NCI-H1105 treated with DMSO at 0.1 percent for 48 hours (cell line): ENCODE results near the gene PCSK2.
"Not testable (repeated sequence)": the region's sequence is repeated elsewhere in the genome, so short reads cannot be mapped to it uniquely, and the experiment has no call there.

ENCODE experiments used
- DNase-seq: peaks from one replicate; lab custom pipeline; 2025; lab: John Stamatoyannopoulos, UW

The PCSK2 gene, protein sequence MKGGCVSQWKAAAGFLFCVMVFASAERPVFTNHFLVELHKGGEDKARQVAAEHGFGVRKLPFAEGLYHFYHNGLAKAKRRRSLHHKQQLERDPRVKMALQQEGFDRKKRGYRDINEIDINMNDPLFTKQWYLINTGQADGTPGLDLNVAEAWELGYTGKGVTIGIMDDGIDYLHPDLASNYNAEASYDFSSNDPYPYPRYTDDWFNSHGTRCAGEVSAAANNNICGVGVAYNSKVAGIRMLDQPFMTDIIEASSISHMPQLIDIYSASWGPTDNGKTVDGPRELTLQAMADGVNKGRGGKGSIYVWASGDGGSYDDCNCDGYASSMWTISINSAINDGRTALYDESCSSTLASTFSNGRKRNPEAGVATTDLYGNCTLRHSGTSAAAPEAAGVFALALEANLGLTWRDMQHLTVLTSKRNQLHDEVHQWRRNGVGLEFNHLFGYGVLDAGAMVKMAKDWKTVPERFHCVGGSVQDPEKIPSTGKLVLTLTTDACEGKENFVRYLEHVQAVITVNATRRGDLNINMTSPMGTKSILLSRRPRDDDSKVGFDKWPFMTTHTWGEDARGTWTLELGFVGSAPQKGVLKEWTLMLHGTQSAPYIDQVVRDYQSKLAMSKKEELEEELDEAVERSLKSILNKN

DNA sequence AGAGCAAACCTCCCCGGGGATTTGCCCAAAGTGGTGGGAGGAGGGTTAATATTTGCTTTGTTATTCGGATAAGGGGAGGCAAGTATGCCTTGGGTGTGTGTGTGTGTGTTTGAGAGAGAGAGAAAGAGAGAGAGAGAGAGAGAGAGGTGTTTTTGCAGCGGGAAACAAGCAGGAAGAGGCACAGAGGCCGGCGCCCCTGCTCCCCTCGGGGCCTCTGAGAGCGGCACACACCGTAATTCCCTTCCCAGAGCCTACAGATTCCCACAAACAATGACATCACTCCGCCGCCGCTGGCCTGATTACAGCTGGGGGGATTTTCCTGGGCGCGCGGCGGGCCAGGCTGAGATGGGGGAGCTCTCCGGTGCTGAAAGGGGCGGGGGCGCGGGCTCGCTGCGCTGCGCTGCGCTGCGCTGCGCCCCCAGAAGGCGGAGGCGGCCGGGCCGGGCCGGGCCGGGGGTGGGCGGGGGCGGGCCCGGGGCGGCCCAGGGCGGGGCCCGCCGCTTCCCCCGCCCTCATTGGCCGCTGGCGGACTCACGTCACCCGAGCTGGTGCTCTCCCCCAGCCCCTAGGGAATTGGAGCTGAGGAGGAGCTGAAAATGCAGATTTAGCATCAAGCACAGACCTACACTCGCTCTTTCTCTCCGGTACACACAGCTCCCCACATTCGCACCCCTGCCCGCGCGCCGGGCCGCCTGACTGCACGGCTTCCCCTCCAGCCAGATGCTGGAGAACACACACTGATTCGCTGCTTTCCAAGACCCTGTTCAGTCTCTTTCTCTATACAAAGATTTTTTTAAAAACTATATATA is at the start of gene PCSK2:
Gene PCSK2, plus strand, starts transcription at position 631 of the 809 bp plus-strand sequence. CDS start 266 bp downstream, outside the sequence.
- DNase-seq, result peak; percentile 96

DNA sequence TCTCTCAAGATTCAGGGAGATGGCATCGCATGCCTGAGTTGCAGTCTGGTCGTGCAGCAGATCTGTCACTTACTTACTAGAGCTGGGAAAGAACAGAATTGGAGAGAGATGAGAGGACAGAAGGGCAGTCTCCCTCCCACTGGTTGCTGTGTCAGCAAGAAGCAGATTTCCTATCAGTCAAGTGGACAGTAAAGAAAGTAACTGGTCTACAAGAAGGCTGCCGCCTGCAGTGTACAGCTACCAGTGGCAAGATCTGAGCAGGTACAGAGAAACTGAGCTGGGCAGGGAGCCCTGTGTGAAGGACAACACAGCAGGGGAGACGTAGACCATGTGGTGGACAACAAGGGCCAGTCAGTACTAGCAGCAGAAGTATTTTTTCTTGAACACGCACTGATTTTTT is 49.5 kb upstream of the PCSK2 start:
- DNase-seq, result no peak

DNA sequence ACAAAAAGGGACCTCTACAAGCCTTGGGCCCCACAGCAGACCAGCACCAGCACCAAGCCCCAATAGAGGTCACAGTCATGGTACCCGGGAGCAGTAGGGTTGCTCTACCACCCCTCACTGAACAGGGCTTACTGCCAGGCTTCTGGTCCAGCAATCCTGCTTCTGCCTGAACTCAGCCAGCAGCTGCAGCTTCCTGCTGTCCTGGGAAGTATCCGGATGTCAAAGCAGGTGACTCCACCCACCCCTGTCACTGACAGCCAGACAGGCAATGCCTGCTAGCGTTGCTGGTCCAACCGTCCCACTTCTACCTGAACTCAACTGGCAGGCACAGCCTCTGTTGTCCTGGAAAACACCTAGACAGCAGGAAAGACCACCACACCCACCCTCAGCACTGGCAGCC is 47.0 kb upstream of the PCSK2 start:
- DNase-seq, result no peak

DNA sequence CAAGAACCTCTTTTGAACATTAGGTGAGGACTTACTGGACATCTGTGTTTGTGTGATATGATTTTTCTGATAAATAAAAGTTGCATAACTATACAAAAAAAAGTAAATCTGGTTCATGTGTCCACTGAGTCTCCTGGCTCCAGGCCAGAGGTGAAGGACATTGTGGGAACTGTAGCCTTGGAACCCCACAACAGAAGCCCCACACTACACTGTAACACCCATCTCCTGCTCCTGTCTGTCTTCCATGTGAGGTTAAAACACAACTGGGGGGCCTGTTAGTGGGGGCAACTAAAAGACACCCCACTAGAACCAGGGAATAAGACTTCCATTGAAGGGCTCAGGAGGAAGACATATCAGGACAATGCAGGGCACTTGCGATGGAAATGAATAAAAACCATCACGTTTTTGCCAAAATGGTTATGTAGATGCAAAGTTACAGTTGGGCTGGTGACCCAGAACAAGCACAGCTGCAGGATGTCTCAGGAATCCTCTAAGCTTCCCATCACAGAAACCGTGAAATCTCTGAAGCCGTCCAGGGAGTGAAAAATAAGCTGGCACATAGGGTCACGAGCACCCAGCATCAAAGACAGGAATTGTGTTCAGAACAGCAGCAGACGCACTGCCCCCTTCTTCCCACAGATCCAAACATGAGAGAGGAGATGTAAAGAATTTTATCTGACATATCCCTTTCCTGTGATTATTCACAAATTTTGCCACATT is 36.7 kb upstream of the PCSK2 start:
- DNase-seq, result no peak

DNA sequence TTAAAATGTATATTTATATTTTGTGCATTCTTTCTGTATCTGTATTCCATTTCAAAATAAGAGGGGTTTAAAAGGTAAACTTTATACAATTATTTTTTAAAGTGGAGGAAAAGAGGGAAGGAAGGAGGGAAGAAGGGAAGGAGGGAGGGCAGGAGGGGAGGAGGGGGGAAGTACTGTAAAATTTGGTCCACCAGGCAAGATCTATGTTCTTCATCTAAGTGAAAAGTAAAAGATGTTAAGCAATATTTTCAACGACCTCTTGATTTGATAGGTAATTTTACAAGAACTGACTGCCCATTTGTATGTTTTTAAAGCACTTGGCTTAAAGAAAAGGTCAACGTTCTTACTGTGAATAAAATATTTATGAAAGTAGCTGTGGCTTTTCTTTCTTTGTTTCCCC is 29.8 kb upstream of the PCSK2 start:
- DNase-seq, result no peak

DNA sequence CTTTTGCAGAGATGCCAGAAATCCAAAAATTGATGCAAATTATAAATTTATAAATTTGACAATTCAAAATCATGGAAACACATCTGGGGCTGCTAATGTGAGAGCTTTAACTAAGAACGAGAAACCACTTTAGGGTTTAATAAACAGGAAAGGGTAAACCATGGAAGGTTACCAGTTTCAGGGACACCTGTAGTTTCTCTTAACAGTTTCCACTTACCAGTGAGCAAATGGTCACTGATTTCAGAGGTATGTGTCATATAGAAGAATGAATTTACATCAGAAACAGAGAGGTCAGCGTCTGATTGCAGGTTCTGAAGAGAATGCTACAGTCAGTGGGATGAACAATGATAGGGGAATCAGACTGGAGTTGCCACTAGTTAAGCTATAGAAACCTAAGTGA is 24.8 kb upstream of the PCSK2 start:
- no peak for DNase-seq

DNA sequence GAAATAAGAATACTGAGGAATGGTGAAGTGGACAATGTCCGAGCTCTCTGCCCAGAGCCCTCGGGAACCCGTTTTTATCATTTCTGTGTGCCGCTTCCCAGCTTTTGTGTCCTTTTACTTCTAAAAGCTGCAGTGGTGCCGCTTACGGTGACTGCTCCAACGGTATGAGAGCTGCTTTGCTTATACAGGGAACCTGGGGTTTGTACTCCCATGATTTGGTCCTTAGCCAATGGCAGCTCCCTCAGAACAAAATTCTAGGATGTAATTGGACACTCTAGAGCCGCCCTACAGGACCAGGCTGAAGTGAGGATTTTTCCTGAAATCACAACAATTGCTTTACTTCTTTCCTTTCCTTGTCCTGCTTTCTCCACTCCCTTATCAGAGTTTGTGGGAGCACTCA is 24.2 kb upstream of the PCSK2 start:
- DNase-seq, result no peak

DNA sequence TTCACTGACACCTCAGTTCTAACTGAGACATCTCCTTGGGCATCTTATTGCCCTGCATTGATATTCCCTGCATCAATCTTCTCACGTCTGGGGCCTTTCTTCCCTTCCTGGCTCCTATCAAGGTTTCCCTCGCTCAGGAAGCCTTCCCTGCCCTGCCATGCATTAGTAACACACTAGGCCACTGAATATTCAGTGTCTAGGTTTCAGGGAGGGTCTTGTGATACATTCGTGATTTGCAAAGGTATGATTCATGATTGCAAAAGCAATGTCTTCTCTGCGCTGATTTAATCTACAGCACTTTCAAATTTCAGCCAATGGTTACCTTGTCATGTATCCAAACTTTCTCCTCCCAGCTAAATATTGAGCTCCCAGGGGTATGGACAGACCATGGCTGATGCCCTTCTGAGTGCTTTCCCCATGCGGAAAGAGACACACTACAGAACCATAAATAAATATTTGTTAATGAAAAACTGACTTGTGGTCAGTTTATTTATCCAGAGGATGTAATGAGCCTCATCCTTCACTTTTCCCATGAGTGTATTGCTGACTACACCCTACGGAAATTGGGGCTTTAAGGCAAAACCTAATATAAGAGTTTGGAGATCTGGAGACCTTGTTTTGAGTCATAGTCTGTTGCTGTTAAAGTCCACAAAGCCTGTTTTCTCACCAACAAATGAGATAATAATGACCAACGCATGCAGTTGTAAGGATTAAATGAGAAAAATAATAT is 21.6 kb upstream of the PCSK2 start:
- no peak for DNase-seq

DNA sequence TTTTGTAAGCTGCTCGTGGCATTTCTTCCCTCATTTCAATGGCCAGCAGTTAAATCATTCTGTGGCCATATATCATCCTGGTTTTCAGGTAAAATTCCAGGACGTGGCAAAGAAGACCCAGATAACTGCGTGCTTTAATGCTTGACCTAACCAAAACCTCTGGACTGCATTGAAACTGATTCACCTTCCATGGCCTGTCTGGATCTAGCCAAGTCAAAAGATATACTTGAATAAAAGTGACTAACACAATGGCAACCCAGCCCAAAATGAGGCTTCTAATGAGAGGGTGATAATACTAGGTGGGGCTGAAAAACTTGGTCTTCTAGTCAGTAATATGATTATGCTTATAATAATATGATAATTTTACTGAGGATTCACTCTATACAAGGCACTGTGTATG is 16.5 kb upstream of the PCSK2 start:
- no peak for DNase-seq

DNA sequence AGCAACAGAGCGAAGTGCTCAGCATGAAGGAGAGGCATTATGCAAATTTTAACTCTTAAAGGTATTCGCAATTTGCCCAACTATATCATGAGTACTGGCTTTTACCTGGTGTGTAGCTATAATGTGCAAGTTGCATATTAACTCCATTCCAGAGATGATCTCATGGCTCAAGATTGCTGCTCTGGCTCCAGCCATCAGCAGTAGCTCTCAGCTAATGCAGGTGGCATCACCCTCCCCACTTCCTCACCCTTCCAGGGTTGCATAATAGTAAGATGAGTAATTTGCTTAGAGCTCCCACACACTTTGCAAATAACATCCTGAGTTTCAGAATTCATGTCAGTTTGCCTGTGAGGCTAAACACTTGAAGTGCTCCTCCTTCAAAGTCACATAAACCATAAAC is 15.9 kb upstream of the PCSK2 start:
- DNase-seq, result no peak

DNA sequence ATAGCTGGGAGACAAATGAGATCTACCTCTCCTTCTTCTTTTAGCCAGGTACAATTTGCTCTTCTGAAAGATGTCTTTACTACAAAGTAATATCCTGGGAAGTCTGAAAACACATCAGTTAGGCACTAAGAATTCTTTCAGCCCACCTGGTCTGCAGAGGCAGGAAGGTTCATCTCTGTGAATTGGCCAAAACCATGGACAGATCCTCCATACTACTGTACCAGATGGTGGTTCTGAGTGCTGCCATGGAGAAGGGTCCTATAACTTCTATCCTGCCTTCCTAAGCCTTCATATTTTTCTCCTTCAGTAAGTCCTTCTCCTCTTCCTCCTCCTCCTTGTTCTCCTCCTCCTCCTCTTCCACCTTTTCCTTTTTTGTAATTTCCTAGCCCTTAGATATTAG is 11.7 kb upstream of the PCSK2 start:
- no peak for DNase-seq

DNA sequence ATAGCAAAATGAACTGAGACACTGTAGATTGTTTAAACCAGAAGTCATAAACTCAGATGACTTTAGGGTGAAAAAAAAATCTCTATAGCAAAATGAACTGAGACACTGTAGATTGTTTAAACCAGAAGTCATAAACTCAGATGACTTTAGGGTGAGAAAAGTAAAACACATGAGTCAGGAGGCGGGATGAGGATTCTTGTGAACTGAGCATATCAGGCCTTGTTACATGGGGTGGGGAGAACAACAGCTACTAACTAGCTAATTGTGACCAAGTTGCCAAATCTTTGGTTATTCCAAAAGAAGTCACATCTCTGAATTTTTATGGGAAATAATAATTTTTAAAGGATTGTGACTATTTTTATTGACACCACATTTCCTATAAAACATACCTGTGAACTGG is 7.0 kb upstream of the PCSK2 start:
- not testable (repeated sequence) for DNase-seq

DNA sequence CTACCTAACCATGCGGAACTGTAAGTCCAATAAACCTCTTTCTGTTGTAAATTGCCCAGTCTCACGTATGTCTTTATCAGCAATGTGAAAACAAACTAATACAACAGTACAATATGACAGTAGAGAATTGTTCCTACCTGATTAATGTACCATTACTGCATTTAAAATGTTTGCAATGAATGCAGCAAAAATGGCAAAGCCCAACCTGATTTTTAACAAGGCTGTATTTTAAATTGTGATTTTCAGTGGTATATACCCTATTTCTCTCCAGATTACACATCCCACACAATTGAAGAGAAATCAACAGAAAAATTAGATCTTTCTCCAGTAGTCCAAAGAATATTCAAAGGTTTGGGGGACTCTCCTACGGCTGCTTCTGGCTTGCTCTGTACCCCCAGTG is 3.3 kb upstream of the PCSK2 start:
- DNase-seq, result no peak

DNA sequence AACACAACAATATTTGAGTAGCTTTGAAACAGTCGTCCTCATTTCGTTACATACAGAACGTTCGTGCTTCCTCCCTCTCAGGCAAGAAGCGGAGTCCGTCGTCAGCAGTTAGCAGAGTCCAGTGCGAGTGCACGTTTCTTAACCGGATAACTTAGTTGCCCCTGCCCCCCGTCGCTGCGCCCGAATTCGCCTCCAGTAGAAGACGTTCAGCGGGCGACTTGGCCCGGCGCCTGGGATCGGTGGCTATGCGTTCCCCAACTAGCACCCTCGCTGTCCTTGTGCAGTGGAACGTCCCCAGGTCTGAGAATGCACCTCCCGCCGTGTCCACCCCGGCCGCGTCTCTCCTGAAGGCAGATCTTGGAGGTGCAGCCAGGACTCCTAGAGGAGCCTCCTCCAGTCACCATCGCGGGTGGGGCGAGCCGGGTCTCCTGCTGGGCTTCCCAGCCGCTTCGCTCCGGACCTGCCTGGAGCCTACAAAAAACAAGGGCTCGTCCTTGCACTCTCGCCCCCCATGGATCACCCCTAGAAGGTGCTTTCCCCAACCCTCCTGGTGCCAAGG is 910 bp upstream of the PCSK2 start:
- DNase-seq, result peak; percentile 59

DNA sequence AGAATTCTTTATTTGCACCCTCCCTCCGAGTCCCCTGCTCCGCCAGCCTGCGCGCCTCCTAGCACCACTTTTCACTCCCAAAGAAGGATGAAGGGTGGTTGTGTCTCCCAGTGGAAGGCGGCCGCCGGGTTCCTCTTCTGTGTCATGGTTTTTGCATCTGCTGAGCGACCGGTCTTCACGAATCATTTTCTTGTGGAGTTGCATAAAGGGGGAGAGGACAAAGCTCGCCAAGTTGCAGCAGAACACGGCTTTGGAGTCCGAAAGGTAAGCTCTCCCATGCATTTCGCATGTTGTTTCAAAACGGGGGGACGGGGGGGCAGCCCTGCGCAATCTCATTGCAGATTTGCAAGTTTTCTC is 357 bp downstream of the PCSK2 start:
- peak; percentile 77 for DNase-seq

DNA sequence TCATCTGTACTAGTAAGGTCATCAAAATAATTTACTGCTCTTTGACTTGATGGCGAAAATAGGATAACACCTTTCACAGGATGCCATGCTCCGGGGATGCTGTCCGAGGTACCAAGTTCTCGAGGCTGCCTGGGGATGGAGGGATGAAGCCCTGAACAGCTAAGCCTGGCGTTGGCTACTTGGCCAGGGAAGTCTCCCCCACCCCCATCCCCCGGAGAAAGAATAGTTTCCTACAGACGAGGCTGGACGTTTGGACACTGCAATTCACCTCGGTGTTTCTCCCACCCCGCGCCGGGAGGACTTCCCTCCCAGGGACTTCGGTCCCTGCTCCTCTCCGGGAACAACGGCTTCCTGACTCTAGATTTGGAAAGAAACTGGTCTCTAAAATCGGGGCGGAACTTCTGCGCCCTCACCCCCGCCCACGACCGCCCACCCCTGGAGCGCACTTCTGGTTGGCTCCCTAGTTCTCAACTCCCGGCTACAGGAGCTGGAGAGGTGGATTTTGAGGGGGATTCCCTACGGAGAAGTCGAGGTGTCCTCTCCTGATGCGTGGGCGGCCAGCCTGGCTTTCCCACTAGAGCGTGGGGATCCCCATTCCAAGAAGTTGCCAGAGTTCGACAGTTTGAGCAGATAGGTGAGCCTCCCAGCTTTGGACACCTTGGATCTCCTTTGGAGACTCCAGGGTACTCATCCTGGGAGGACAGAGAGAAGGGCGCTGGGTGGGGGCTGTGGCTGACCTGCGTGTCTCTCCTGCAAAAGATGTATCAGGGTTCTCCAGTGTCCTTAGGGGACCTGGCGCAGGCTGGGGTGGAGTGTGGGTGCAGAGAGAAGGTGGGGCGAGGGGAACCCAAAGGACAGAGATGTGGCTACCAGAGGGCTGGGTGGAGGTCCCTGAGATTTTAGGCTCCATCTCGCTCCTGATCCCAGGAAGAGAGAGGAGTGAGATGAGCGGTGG is 1.1 kb downstream of the PCSK2 start:
- DNase-seq, result peak; percentile 61

DNA sequence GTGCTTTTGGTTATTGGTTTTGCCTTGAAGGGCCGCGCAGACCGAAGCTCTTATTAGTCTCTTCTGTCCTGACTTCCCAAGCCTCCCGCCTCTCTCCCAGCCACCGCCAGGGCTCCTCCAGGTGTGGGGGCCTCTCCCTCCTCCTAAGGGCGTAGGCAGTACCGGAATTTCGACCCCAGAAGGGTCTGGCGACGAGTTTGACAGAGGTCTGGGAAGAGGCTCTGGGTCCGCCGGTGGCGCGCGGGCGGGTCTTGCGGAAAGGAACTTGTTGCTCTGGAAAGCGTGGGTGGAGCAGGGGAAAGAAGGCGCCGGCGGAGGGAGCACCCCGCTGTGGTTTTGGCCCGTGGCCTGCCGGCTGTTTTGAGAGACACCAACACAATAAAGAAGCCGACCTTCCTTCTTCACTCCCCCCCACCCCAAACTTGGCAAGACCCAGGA is 1.8 kb downstream of the PCSK2 start:
- peak; percentile 59 for DNase-seq

DNA sequence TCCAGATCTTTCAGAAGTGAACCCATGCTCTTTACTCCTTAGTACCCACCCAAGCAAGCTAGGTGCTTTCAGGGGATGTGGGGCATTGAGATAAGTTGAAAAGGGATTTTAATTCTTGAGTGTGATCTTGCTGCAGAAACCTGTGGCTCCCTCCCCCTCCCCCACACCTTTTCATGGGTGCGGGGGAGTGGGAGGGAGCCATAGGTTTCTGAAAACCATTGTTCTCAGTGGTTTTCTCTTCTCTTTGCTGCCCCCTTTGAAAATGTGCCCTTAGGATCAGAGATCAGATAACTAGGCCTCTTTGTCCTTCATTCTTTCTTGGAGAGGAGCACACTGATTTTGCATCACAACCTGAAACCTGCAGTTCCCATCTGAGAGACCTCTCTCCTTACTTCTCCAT is 2.4 kb downstream of the PCSK2 start:
- peak; percentile 13 for DNase-seq

DNA sequence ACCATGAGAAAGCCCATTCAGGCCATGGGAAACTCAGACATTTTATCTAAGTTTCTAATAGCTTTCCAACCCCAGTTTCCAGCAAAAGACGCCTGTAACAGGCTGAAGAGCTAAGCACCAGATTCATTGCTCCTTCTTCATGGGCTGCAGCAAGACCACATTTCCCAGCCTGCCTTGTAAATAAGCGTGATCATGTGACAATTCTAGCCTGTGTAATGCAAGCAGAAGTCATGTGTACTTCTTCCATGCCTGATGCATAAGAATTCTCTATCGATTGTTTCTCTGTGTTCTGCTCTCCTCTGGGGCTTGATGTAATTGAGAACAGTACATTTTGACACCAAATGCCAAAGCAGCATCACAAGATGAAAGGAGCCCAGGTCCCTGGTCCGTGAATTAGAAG is 6.8 kb downstream of the PCSK2 start:
- DNase-seq, result no peak

DNA sequence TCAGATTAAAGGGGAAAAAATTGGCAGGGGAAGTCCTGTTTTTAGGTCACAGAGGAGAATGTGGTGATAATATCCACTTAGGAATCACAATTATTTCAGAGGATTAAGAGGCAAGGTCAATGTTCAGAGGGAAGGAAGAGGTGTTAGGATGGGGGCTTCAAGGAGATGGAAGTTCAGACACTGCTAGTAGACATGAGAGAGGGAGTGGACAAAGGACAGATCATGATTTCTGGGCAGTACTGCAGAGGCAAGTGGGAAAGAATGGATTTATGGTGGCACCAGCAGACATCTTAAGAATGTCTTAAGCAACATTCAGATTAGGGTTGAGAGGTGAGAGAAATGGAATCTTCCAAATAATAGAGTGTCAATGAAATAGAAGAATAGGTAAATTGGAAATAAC is 9.9 kb downstream of the PCSK2 start:
- no peak for DNase-seq
